Breast epithelium (tissue), 3 donors: ENCODE results near the gene GNAL.

Source experiments
- CTCF ChIP-seq, 3 donors: fragments of 450-650 bp; IDR thresholded peaks; one replicate each; pipeline ENCODE4 v1.5.1; 2016 to 2017; ENCODE audit warnings: antibody characterized with exemption in 3 of 3, mild to moderate bottlenecking in 3 of 3, moderate library complexity in 3 of 3
- POLR2A ChIP-seq: fragments of 450-650 bp; IDR thresholded peaks from one replicate; pipeline ENCODE4 v1.6.1; 2016; ENCODE audit warnings: antibody characterized with exemption, mild to moderate bottlenecking, moderate library complexity
- POLR2AphosphoS5 ChIP-seq, 3 donors: sonication (generic); formaldehyde crosslinking; IDR thresholded peaks; one replicate each; pipeline ENCODE4 v1.6.1; 2017; ENCODE audit warnings: antibody characterized with exemption in 3 of 3

GRCh38 chr18:11800566-11801334 lies 111.7 kb downstream of the GNAL start:
- TF ChIP-seq POLR2AphosphoS5 (IDR thresholded peaks at IDR 0.05) (no peak), CTCF (IDR thresholded peaks at IDR 0.05) (no peak), POLR2A (no peak)
